Fibroblast of skin of back (primary cell): Measurements from ENCODE around the gene R3HDM2.

Experiments
- DNase-seq: peaks from one replicate; pipeline ENCODE4 v3.0.0-alpha.2; 2013

Gene R3HDM2

GRCh38 chr12:57266681-57267080 lies 164.2 kb downstream of the R3HDM2 start:
- no peak for DNase-seq

GRCh38 chr12:57263096-57263495 lies 167.7 kb downstream of the R3HDM2 start:
- DNase-seq: no peak

DNA sequence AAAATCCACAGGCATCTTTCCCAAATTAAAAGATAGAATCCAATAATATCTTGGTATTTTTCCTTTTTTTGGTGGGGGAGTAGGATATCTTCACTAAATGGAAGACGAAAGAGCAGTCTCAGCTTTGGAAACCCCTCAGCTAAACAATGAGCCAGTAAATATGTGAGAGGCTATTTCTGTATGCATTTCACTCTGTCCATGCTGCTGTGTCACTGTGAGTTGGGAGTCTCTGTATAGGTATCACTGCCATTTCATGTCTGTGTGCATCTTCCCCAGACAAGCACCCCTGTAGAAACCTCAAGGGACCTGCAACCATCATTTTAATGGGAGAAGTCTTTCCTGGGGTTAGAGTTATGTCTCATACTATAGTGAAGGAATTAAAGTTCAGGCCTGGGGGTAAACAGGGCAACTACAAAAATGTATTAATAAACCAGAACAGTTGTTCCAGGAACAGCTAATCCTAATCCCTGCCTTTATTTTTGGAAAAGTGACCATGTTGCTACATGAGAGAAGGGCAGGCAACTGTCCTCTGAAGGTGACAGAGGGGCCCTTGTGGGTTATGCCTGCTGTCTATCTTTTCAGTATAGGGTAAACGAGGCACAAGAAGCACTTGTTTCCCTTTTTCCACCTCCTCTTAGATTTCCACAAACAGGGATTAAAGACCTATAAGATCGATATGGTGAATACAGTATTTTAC lies 168.6 kb downstream of the R3HDM2 start:
- DNase-seq: no peak

DNA sequence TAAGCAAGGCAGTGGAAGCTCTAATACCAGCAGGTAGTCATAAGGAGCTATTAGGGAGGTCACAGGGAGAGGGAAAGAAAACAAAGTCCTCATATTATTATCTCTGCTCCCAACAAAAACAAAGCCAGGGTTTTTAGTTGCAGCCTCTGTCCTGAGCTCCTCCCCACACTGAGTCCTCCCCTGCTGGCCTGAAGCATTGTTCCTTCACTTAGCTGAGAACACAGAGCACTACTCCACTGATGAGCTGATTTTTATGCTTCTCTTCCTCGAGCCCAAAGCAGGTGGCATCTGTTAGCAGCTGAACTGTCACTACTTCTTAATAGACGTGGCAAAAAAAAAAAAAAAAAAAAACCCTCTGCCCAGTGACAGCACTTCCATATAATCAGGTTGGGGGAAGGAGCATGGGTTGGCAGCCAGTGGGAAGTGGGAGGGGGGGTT lies 169.4 kb downstream of the R3HDM2 start:
- DNase-seq: no peak

DNA sequence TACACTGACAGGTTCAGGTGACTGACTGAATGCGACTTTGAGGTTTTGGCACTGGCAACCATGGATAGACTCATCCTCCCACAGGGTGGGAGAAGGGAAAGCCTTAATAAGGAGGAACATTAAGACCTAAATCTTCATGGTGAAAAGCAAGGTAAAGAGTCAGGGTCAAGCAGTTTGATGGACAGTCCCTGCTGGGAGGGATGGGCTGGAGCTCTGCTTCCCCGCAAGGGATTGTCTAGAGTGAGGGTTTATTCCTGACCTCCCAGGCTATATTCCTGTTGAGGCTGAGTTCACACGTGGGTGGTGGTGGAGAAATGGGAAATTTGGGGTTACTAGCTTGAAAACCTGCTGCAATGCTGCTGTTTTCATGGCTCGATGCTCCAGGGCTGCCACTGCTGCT lies 170.5 kb downstream of the R3HDM2 start:
- DNase-seq: no peak

- DNase-seq: no peak
Observed at GRCh38 chr12:57258977-57259970, 171.6 kb downstream of the R3HDM2 start.

GRCh38 chr12:57255916-57256315 lies 174.9 kb downstream of the R3HDM2 start:
- no peak for DNase-seq

GRCh38 chr12:57254506-57255280 lies 176.2 kb downstream of the R3HDM2 start:
- no peak for DNase-seq

- DNase-seq: no peak
Observed at GRCh38 chr12:57250956-57251355, 179.9 kb downstream of the R3HDM2 start, which contains the start of gene STAC3. STAC3 (minus strand) TSS chr12:57251187; CDS start chr12:57249636, 1,551 bp downstream.

DNA sequence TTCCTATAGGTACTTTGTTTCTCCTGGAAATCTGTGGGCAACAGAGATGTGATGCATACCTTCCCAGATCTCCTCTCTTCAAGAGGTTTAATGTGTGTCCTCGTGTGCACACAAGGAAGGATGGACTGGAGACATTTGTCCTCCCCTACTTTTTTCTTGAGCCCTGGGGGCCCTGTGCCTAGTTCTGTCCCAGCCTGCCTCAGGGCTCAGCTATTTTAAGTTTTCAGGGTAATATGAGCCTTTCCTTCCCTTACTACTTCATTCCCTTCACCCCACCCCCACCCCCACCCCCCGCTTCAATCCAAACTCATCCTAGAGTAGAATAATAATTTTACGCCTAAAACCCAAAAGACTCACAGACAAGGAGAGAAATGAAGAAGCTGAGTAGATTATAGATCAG lies 180.3 kb downstream of the R3HDM2 start:
- no peak for DNase-seq

DNA sequence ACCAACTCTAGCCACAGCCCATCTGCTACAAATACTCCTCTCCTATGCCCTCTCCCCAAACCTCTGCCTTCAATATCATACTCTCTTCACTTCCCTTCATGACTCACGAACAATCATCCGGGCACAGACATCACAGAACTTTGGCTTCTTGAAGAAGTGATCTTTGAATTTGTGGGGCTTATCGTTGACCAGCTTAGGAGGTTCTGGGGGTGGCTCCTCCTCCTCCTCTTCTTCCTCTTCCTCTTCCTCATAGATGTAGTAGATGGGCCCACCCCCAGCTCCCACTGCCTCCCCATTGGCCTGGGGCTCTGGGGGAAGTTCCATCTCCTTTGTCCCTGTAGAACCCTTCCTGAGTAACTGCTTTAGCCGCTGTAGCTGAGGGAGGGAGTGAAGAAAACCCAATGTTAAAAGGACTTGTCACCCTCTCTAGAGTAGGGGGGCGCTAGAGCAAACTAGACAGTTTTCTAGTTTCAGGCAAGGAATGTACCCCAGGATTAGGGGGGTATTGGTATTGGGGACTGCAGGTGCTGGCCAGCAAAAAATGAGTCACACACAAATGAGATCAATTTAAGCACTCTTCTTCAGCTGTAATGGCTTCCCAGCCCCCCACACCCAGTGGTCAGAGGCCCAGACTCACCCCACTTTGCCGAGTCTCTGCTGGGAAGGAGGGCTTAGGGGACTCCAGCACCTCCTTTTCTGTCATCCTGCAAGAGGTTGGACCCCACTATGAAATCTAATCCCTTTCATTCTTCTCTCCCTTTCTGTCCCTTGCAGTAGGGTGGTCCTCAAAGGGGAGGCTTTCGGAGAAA lies 181.7 kb downstream of the R3HDM2 start:
- no peak for DNase-seq

- no peak for DNase-seq
Observed at GRCh38 chr12:57247041-57247440, 183.8 kb downstream of the R3HDM2 start.

DNA sequence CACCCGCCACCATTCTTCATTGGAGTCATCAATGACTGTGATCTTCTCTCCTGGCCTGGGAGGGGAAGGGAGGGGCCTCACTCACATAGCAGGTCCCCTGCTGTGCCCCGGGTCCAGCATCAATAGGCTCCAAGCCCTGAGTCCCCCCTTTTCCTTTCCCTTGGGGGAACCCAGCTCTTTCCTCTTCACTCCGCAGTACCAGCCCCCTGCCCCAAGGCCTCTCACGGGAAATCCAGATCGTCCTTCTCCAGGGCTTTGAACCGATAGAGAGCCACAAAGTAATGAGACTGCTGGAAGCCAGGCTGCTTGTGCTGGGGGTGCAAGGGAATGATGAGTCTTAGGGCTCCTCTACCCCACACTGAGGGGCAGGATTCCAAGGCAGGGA lies 186.5 kb downstream of the R3HDM2 start:
- DNase-seq: no peak

DNA sequence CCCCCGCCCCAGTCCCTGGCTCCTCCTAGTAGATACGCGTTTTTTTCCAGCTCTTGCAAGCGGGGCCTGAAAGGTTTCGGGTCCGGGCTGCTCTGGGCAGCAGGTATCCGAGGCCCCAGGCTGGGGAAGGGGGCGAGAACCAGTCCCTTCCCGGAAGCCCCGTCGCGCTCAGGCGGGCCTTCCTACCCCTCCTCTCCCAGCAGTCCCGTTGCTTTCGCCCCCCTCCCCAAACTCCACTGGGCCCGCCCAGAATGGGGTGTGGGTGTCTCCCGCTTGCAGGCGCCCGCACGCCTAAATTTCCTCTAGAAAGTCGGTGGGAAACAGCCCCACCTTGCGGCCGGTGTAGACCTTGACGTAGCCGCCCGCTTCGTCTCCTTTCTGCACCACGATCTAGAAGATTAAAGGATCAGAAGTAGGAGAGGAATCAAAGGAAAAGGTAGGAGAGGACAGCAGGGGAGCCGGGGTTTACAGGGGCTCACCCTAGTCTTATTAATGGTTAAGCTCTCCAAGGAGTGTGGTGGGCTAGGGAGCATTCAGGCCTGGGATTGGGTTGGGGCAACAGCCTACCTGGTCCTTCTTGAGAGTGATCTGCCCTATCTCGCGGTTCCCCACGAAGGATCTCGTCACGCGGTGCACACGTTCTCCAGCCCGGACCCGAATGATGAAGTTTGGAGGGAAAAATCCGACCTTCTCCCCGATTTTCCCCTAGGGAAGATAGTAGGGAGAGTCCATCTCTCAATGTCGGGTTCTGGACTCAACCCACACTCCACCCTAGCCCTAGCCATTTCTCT lies 187.1 kb downstream of the R3HDM2 start:
- peak; percentile 67 for DNase-seq

GRCh38 chr12:57242691-57243454 lies 188.0 kb downstream of the R3HDM2 start:
- peak; percentile 59 for DNase-seq

- DNase-seq: no peak
Observed at GRCh38 chr12:57242329-57242690, 188.5 kb downstream of the R3HDM2 start.

GRCh38 chr12:57241402-57242310 lies 189.2 kb downstream of the R3HDM2 start:
- no peak for DNase-seq

DNA sequence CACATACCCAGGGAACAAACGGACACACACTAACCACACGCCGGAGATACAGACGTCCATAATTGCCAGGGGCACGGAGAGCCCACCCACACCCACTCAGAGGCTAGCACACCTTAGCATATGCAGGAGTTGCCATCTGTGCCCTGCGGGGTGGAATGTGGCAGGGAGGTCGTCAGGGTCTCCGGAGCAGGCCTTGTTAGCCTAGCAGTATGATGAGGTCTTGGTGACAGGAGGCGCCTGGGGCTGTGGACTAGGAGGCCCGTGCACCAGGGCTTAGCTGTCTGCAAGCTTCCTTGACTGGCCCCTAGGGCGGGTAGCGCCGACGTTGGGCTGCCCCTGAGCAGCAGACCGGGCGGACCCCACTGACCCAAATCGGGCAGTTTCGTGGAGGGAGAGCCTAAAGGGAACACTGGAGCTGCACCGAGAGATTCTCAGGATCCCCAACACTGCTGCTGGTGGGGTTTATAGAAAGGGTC lies 189.9 kb downstream of the R3HDM2 start:
- no peak for DNase-seq
